Effector memory CD8-positive, alpha-beta T cell (primary cell): ENCODE results near the gene RAB34.
A peak's percentile ranks its signal among the peaks of the same experiment; 100 is the strongest.

Experiments
- ATAC-seq: fragments of 150-1000 bp; cut with Tn5 transposase; replicated peaks from 2 replicates; pipeline ENCODE4 v1.10.0; 2021; ENCODE audit warnings: mild to moderate bottlenecking, moderate library complexity
- DNase-seq, 3 experiments: peaks; one replicate each; pipeline ENCODE4 v3.0.0; 2021
- H3K27ac Mint-ChIP-seq, 2 donors: one replicate each; pipeline ENCODE4 v1.8.0; 2022; ENCODE audit warnings: mild to moderate bottlenecking in 2 of 2, mixed read lengths in 2 of 2, moderate library complexity in 2 of 2
- H3K27me3 Mint-ChIP-seq, 2 donors: one replicate each; pipeline ENCODE4 v1.8.0; 2022; ENCODE audit warnings: mixed read lengths in 2 of 2
- H3K36me3 Mint-ChIP-seq: one replicate; pipeline ENCODE4 v1.8.0; 2022; ENCODE audit warnings: mild to moderate bottlenecking, moderate library complexity, mixed read lengths; ENCODE audit not compliant: insufficient read depth
- H3K4me1 Mint-ChIP-seq, 2 donors: one replicate each; pipeline ENCODE4 v1.8.0; 2022; ENCODE audit warnings: low read depth in 2 of 2, mixed read lengths in 2 of 2
- H3K4me3 Mint-ChIP-seq, 2 donors: one replicate each; pipeline ENCODE4 v1.8.0; 2022; ENCODE audit warnings: mild to moderate bottlenecking in 2 of 2, mixed read lengths in 2 of 2, moderate library complexity in 2 of 2
- H3K9me3 Mint-ChIP-seq, 2 donors: one replicate each; pipeline ENCODE4 v1.8.0; 2022; ENCODE audit warnings: mixed read lengths in 2 of 2
- total RNA-seq, 9 experiments: gene quantifications; one replicate each; lab custom pipeline; 2026; lab: John Stamatoyannopoulos, UW

Gene RAB34, protein sequence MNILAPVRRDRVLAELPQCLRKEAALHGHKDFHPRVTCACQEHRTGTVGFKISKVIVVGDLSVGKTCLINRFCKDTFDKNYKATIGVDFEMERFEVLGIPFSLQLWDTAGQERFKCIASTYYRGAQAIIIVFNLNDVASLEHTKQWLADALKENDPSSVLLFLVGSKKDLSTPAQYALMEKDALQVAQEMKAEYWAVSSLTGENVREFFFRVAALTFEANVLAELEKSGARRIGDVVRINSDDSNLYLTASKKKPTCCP
- total RNA-seq, result 1.1 to 102 (median 7.3) reads per million in 9 experiments

DNA sequence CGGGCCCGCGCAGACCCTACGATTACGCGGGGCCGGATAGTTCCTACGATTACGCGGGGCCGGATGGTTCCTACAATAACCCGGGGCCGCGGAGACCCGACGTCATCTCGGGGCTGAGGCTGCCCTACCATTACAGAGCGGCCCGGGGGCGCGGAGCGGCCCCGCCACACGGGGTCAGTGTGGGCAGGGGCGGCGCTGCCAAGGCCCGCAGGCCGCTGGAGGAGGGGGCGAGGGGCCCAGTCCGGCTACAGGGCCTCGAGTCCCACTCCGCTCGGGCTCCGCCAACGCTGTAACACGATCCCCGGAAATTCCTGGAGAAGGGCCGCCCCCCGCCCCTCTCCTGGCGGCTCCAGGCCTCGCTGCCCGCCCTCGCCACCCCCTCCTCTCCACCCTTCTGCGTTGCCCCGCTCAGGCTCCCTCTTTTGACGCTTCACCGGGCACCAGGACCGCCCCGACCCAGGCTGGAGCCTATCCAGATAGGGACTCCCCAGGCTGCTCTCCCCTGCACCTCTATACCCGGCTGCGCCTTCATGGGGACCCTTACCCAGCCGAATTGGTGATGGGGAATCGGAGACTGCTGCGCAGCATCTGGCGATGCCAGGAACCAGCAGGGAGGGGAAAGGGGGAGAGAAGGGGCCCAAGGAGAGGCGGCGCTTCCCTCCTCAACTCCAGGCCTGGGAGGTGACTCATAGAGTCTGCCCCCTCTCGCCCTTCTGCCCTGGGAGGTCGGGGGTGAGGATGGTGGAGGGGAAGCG lies at the start of gene RAB34:
Gene RAB34 (minus strand): TSS at position 291 of the 755 bp plus-strand sequence. CDS start 602 bp downstream, outside the sequence.
- DNase-seq (no peak), ATAC-seq (no peak)
- Mint-ChIP-seq H3K4me3 (peak within 1 kb of the TSS; percentile 20 to 52), H3K27me3 (peaks cover 0 to 25% of the 10 kb centered on the region in 2 donors), H3K27ac (no peak within 1 kb of the TSS), H3K4me1 (peaks cover 29 to 31% of the 10 kb centered on the region in 2 donors), H3K36me3 (peaks cover 36% of the 10 kb centered on the region), H3K9me3 (no peaks in the 10 kb centered on the region)

DNA sequence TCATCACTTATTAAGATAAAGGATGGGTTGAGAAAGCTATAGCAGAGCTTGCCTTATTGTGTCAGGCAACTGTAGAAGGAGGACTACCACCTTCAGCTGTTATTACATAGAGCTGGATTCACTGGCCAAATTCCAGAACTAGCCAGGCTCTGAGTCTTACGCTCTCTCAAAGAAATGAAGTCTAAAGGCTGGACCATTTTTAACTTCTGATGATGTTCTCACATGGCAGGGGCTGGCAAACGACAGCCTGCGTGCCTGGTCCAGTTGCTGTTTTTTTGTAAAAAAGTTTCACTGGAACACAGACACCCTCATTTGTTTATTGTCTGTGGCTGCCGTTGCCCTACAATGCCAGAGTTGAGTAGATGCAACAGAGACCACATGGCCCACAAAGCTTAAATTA lies 47.4 kb upstream of the RAB34 start:
- Mint-ChIP-seq H3K4me3 (no peak overlapping the region), H3K27me3 (no peaks in the 10 kb centered on the region), H3K4me1 (peaks cover 3 to 6% of the 10 kb centered on the region in 2 donors), H3K36me3 (peaks cover 22% of the 10 kb centered on the region), H3K9me3 (no peaks in the 10 kb centered on the region), H3K27ac (no peak overlapping the region)
- DNase-seq (no peak), ATAC-seq (no peak)

GRCh38 chr17:28763804-28764266 lies 46.2 kb upstream of the RAB34 start:
- Mint-ChIP-seq H3K4me1 (peaks cover 0 to 3% of the 10 kb centered on the region in 2 donors), H3K27me3 (no peaks in the 10 kb centered on the region), H3K9me3 (no peaks in the 10 kb centered on the region), H3K27ac (no peak overlapping the region), H3K4me3 (no peak overlapping the region), H3K36me3 (peaks cover 22% of the 10 kb centered on the region)
- ATAC-seq (peak; percentile 75), DNase-seq (peak; percentile 73 to 79 (median 76))

DNA sequence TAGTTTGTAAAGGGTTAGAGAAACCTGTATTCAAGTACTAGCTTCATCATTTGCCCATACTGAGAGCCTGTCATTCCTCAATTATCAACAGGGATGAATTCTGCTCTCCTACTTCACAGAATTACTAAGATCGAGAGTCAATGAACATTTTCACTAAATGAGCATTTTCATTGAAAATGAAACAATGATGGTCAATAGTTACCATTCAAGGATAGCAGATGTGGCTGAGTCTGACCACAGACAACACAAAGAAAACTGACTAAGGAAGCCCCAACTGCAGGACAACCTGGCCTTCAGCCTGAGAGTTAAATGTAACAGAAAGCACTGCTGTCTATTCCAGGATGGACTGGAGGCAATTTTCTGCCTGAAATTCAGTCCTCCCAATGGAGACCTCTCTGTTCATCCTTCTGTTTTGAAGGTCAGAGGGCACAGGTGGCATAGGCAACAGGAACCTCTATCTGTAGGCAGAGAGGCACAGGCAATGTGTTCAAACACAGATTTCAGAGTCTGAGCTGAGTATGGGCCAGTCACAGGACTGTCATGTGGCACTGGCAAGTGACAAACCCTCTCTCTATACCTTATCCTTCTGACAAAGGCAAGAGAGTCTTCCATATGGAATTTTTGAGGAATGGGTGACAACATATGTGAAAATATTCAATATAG lies 45.6 kb upstream of the RAB34 start:
- no peaks in the 10 kb centered on the region for H3K9me3 Mint-ChIP-seq
- H3K4me1 Mint-ChIP-seq, result peaks cover 0 to 3% of the 10 kb centered on the region in 2 donors
- DNase-seq (no peak), ATAC-seq (no peak)
- H3K27me3 Mint-ChIP-seq, result no peaks in the 10 kb centered on the region
- H3K36me3 Mint-ChIP-seq, result peaks cover 22% of the 10 kb centered on the region
- no peak overlapping the region for H3K4me3 Mint-ChIP-seq
- H3K27ac Mint-ChIP-seq, result no peak overlapping the region

GRCh38 chr17:28760601-28761562 lies 43.2 kb upstream of the RAB34 start:
- H3K27ac Mint-ChIP-seq, result no peak overlapping the region
- ATAC-seq, result no peak
- DNase-seq, result no peak
- H3K4me3 Mint-ChIP-seq, result no peak overlapping the region
- H3K27me3 Mint-ChIP-seq, result no peaks in the 10 kb centered on the region
- H3K36me3 Mint-ChIP-seq, result peaks cover 25% of the 10 kb centered on the region
- peaks cover 0 to 3% of the 10 kb centered on the region in 2 donors for H3K4me1 Mint-ChIP-seq
- no peaks in the 10 kb centered on the region for H3K9me3 Mint-ChIP-seq

GRCh38 chr17:28759256-28759865 lies 41.7 kb upstream of the RAB34 start:
- ATAC-seq, result no peak
- Mint-ChIP-seq H3K27ac (peak overlapping the region; percentile 56 to 78), H3K9me3 (no peaks in the 10 kb centered on the region), H3K4me1 (peaks cover 0 to 3% of the 10 kb centered on the region in 2 donors), H3K36me3 (peaks cover 32% of the 10 kb centered on the region), H3K4me3 (no peak overlapping the region), H3K27me3 (no peaks in the 10 kb centered on the region)
- DNase-seq, result no peak

- Mint-ChIP-seq H3K27ac (peak overlapping the region in 1 of 2 donors; percentile 78), H3K4me3 (no peak overlapping the region), H3K9me3 (no peaks in the 10 kb centered on the region), H3K4me1 (no peaks in the 10 kb centered on the region), H3K36me3 (peaks cover 27% of the 10 kb centered on the region), H3K27me3 (no peaks in the 10 kb centered on the region)
- no peak for DNase-seq
- ATAC-seq, result no peak
Observed at GRCh38 chr17:28758411-28759121, 40.9 kb upstream of the RAB34 start.

DNA sequence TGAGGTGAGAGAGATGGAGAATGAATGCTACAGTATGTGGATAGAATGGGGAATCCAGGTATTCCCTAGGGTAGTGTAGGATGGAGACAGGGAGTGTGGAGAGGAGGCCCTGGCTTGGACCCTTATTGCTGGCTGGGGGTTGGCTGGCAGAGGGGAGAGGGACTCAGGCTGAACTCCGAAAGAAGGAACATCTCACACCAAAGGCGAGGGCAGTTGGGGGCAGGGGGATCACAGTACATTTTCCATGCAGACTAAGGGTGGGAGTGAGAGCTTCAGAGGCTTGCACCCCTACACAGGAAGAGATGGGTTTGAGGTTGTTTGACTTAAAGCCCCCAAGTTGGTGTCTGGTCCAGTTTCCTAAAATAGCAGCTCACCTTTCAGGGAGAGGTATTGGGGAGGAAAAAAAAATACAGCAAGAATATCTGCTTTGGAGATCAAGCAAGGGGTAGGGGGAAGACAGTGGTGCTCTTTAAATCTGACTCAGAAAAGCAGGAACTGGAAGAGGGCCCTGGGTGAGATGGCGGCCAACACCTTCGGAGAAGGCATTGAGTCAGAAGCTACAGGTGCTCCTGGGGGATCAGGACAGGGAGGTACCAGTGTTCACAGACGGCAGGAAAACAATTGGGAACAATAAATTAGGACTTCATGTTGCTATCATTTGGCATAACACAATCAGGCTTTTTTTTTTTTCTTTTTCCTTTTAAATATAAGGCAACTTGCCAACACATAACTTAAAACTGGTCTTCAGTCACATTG lies 38.6 kb upstream of the RAB34 start:
- no peak for DNase-seq
- H3K27me3 Mint-ChIP-seq, result no peaks in the 10 kb centered on the region
- no peak for ATAC-seq
- no peaks in the 10 kb centered on the region for H3K4me1 Mint-ChIP-seq
- no peaks in the 10 kb centered on the region for H3K9me3 Mint-ChIP-seq
- H3K4me3 Mint-ChIP-seq, result no peak overlapping the region
- H3K36me3 Mint-ChIP-seq, result peaks cover 29% of the 10 kb centered on the region
- H3K27ac Mint-ChIP-seq, result peak overlapping the region in 1 of 2 donors; percentile 32

DNA sequence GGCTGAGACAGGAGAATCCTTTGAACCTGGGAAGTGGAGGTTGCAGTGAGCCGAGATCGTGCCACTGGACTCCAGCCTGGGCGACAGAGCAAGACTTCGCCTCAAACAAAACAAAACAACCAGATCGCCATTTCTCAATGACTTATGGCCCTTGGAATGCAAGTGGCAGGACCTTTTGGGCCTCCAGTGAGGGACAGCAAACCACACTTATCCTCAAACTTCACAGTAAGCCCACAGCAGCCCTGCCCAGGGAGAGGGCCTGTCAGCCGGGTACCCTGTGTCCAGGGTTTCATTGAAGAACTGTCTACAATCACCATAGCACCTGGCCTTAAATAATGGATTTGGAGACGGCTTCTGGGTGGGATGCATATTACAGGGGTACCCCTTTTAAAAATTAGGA lies 37.8 kb upstream of the RAB34 start:
- no peaks in the 10 kb centered on the region for H3K4me1 Mint-ChIP-seq
- DNase-seq, result no peak

DNA sequence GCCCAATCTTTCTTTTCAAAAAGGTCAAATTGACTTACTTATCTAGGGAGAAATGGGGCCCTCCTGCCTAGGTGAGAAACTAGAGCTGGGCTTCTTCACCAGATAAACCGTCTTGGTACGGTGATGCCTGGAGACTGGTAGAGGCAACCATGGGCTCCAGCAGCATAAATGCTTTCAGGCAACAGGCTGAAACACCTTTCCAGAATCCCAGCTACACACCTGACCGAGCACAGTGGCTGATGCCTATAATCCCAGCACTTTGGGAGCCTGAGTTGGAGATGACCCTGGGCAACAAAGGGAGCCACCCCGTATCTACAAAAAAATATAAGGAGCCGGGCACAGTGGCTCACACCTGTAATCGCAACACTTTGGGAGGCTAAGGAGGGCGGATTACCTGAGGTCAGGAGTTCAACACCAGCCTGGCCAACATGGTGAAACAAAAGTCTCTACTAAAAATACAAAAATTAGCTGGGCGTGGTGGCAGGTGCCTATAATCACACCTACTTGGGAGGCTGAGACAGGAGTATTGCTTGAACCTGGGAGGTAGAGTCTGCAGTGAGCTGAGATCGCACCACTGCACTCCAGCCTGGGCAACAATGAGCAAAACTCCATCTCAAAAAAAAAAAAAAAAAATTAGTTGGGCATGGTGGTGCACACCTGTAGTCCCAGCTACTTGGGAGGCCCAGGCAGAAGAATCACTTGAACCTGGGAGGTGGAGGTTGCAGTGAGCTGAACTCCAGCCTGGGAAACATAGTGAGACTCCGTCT lies 34.1 kb upstream of the RAB34 start:
- no peak for ATAC-seq
- no peak for DNase-seq
- Mint-ChIP-seq H3K4me3 (no peak overlapping the region), H3K36me3 (peaks cover 42% of the 10 kb centered on the region), H3K27ac (no peak overlapping the region), H3K4me1 (peaks cover 0 to 8% of the 10 kb centered on the region in 2 donors), H3K9me3 (no peaks in the 10 kb centered on the region), H3K27me3 (no peaks in the 10 kb centered on the region)

More for the DNA sequence above, 37.8 kb upstream of the RAB34 start:
- Mint-ChIP-seq H3K9me3 (no peaks in the 10 kb centered on the region), H3K27ac (no peak overlapping the region), H3K36me3 (peaks cover 32% of the 10 kb centered on the region), H3K4me3 (no peak overlapping the region), H3K27me3 (no peaks in the 10 kb centered on the region)
- ATAC-seq, result no peak
